CD4-positive, alpha-beta T cell treated with Interleukin-4 for 4 hours (primary cell): Measurements from ENCODE around the gene MYO15B.
A peak's percentile ranks its signal among the peaks of the same experiment; 100 is the strongest.

Source experiments
- DNase-seq: peaks from one replicate; pipeline ENCODE4 v3.0.0-alpha.2; 2020

MYO15B gene

GRCh38 chr17:75587675-75588595, at the start of gene MYO15B:
Gene MYO15B, plus strand, starts transcription at chr17:75587800. Its CDS starts 258 bp downstream, at chr17:75588058.
- peak; percentile 46 for DNase-seq

GRCh38 chr17:75539967-75540729, 47.5 kb upstream of the MYO15B start:
- DNase-seq = no peak

- no peak for DNase-seq
Observed at GRCh38 chr17:75540923-75541503, 46.6 kb upstream of the MYO15B start.

GRCh38 chr17:75542229-75542628, 45.4 kb upstream of the MYO15B start:
- DNase-seq = no peak

- DNase-seq = no peak
Observed at GRCh38 chr17:75542728-75543336, 44.8 kb upstream of the MYO15B start.

- no peak for DNase-seq
Observed at GRCh38 chr17:75544250-75544649, 43.4 kb upstream of the MYO15B start.

GRCh38 chr17:75546181-75546580, 41.4 kb upstream of the MYO15B start:
- no peak for DNase-seq

- no peak for DNase-seq
Observed at GRCh38 chr17:75547091-75547490, 40.5 kb upstream of the MYO15B start.

GRCh38 chr17:75548813-75549212, 38.8 kb upstream of the MYO15B start:
- no peak for DNase-seq

- DNase-seq = no peak
Observed at GRCh38 chr17:75549246-75550138, 38.1 kb upstream of the MYO15B start.

- DNase-seq = no peak
Observed at GRCh38 chr17:75550139-75550465, 37.5 kb upstream of the MYO15B start.

GRCh38 chr17:75551266-75551665, 36.3 kb upstream of the MYO15B start:
- no peak for DNase-seq

GRCh38 chr17:75552425-75553294, 34.9 kb upstream of the MYO15B start:
- no peak for DNase-seq

- DNase-seq = no peak
Observed at GRCh38 chr17:75553295-75554110, 34.1 kb upstream of the MYO15B start.

- DNase-seq = no peak
Observed at GRCh38 chr17:75555679-75556153, 31.9 kb upstream of the MYO15B start.

GRCh38 chr17:75557075-75557851, 30.3 kb upstream of the MYO15B start:
- no peak for DNase-seq

- DNase-seq = no peak
Observed at GRCh38 chr17:75557852-75558665, 29.5 kb upstream of the MYO15B start.
